GM19035 (cell line): ENCODE data around the gene PPM1L.

ENCODE experiments used
- ATAC-seq: cut with Tn5 transposase; IDR thresholded peaks from one replicate; pipeline ENCODE4 v1.9.1; 2021; ENCODE audit not compliant: unreplicated experiment

The PPM1L gene

GRCh38 chr3:160804762-160805161, 48.7 kb downstream of the PPM1L start:
- ATAC-seq, result no peak

DNA sequence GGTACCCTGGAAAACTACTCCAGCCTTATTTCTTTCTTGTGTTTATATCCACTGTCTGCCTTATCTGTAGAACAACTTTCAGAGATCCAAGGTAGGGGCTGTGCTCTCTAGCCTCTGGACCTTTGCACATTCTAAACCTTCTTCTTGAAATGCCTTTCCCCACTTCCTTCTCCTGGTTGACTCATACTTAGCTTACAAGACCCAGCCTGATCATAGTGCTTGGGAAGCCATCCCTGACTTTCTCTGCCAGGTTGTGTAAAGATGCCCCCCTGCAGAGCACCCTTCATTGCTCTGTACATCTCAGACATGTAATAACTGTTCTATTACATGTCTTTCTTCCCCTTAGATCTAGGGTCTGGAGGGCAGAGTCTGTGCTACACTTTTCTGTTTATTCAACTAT, 50.1 kb downstream of the PPM1L start:
- ATAC-seq, result no peak

DNA sequence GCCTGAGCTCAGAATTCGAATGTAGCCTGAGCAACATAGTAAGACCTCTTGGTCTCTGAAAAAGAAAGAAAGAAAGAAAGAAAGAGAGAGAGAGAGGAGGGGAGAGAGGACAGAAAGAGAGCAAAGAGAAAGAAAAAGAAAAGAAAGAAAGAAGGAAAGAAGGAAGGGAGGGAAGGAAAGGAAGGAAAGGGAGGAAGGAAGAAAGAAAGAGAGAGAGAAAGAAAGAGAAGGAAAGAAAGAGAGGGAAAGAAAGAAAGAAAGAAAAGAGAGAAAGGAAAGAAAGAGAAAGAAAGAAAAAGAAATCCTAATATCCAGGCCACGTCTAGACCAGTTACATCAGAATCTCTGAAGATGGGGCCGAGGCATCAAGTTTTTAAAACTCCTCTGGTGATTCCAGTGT, 50.7 kb downstream of the PPM1L start:
- ATAC-seq, result no peak

DNA sequence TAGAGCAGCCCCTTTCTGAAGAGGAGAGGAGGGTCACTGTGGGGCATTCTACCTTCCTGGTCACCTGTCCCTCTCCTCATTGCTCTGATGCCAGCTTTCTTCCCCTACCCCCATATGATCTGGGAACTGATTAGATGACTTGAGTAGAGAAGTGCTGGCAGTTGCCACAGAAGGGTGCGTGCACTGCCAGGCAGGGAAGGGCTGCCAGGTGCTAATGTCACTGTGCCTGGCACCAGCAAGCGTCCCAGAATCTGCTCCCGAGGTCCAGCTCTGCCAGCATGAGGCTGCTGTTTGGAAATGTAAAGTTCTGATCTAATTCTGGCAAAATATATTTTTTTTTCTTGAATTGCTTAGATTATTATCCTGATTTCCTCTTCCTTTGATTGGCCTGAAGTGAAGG, 52.8 kb downstream of the PPM1L start:
- no peak for ATAC-seq

- no peak for ATAC-seq
Measured at GRCh38 chr3:160809453-160809852, 53.4 kb downstream of the PPM1L start.

GRCh38 chr3:160810362-160811236, 54.6 kb downstream of the PPM1L start:
- ATAC-seq, result no peak

GRCh38 chr3:160811237-160811548, 55.2 kb downstream of the PPM1L start:
- ATAC-seq, result no peak

- ATAC-seq, result no peak
Measured at GRCh38 chr3:160812304-160812703, 56.3 kb downstream of the PPM1L start.

DNA sequence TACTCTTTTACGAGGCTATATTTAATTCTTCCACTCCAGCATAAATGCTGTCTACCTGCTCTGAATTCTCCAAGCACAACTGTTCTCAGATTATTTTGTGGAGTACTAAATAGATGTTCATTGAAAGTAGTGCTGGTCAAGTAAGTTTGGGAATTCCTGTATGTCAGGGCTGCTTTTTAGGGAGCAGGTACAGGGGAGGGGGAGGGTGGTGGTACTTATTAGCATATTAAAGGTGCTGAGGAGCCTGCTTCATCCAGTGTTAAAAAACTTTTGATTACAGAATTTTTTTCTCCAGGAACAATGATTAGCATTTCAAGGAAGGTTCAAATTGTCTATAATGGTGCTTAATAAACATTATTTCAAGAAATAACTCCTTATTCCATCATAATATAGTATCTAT, 59.2 kb downstream of the PPM1L start:
- no peak for ATAC-seq

- ATAC-seq, result no peak
Measured at GRCh38 chr3:160820022-160820421, 64.0 kb downstream of the PPM1L start.

GRCh38 chr3:160820430-160820829, 64.4 kb downstream of the PPM1L start:
- ATAC-seq, result no peak

DNA sequence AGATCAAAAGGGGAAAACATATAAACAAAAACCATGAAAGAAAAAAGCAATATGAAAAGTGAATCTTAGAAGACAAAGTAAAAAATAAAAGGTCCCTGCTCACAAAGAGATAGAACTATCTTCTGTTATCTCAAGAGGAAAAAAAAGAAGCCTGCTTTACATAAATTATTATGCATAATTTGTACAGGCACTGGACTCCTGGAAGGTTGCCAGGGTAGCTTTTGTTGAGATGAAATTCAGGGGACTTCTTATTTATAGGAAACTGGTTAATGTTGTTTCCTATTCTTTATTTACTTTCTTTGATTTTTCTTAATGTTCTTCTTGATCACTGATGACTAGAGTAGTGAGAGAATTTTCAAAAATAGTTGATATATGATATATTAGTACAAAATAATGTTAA, 66.9 kb downstream of the PPM1L start:
- no peak for ATAC-seq

- ATAC-seq, result no peak
Measured at GRCh38 chr3:160825311-160825800, 69.3 kb downstream of the PPM1L start.

- no peak for ATAC-seq
Measured at GRCh38 chr3:160826408-160826807, 70.4 kb downstream of the PPM1L start.

DNA sequence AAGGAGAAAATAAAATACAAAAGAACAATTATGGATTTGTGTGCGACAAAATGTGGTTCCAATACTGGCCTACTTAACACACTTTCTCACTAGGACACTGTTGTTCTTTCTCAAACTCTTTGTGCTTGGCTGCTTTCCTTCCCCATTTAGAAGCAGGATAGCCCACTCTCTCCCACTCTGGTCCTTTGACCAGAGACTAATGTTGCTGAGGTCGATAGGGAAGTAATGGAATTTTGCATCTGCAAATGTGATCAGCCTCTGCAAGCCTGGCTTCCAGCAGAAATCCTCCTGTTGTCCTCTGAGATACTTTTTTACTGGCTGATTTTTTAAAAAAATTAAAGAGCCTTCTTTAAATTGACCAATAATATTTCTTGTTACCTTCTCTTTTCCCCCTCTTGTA, 71.0 kb downstream of the PPM1L start:
- ATAC-seq, result no peak

GRCh38 chr3:160827516-160827915, 71.5 kb downstream of the PPM1L start:
- ATAC-seq, result no peak

DNA sequence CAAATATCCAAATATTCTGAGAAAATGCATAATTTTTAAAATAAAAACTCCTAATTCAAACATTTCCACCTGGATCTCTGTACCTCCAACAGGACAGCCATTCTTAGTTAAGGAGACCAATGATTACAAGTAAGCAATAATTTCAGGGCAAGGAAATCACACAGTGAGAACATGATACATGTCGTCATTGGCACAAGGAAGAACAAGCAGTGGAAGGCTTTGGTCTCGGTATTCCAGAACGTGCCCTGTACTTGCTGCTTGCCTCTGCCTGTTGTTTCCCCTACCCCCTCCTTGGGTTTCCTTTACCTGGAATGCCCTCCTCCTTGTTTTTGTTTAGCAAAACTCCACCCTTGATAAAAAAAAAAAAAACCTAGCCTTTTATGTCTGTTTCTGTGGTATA, 72.8 kb downstream of the PPM1L start:
- no peak for ATAC-seq

GRCh38 chr3:160829486-160830009, 73.5 kb downstream of the PPM1L start:
- ATAC-seq, result no peak

- ATAC-seq, result no peak
Measured at GRCh38 chr3:160830796-160831195, 74.8 kb downstream of the PPM1L start.

- no peak for ATAC-seq
Measured at GRCh38 chr3:160831401-160831800, 75.4 kb downstream of the PPM1L start.

GRCh38 chr3:160837394-160837980, 81.5 kb downstream of the PPM1L start:
- no peak for ATAC-seq

DNA sequence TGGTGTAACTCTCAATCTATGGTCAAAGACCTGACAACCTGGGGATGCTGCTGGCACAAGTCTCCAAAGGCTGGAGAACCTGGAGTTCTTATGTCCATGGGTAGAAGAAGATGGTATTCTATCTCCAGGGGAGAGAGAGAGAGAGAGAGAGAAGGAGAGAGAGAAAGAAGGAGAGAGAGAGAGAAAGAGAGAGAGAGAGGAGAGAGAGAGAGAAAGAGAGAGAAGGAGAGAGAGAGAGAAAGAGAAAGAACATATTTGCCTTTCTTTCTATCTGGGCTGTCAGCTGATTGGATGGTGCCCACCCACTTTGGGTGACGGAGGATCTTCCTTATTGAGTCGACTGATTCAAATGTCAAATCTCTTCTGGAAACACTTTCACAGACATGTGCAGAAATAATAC, 84.6 kb downstream of the PPM1L start:
- no peak for ATAC-seq
